HepG2 (cell line): ENCODE data around the gene AMBRA1. TPM values are rescaled to one million over a fixed set of nuclear protein-coding genes. Genes with fewer than 3 reads are reported as not detected.

Source experiments
- BRF2 ChIP-seq: sonication (generic); formaldehyde crosslinking; IDR thresholded peaks from 2 replicates; pipeline ENCODE4 v1.8.1; 2022; ENCODE audit warnings: mild to moderate bottlenecking, missing genetic modification reagents
- CEBPZ ChIP-seq: IDR thresholded peaks from 2 replicates; pipeline ENCODE4 v1.6.1; 2012; ENCODE audit warnings: low read length, improper control_type of control experiment
- CREB1 ChIP-seq, 2 experiments: fragments of 450-650 bp in 1 of 2; IDR thresholded peaks; 2 replicates each; pipeline ENCODE4 v1.6.1; 2016 to 2017; ENCODE audit warnings: control low read depth in 1 of 2, mild to moderate bottlenecking in 1 of 2, missing compliant biosample characterization in 1 of 2, missing genetic modification characterization in 1 of 2
- FLYWCH1 ChIP-seq: sonication (generic); formaldehyde crosslinking; IDR thresholded peaks from 2 replicates; pipeline ENCODE4 v1.8.1; 2023; ENCODE audit warnings: mild to moderate bottlenecking, missing genetic modification reagents
- FUBP1 ChIP-seq: sonication (generic); formaldehyde crosslinking; IDR thresholded peaks from 2 replicates; pipeline ENCODE4 v1.5.1; 2020; ENCODE audit warnings: missing genetic modification reagents, mild to moderate bottlenecking, borderline replicate concordance
- GFI1 ChIP-seq: sonication (generic); formaldehyde crosslinking; IDR thresholded peaks from 2 replicates; pipeline ENCODE4 v1.5.0; 2020; ENCODE audit warnings: missing genetic modification reagents, mild to moderate bottlenecking, borderline replicate concordance
- MYC ChIP-seq: sonication (generic); formaldehyde crosslinking; IDR thresholded peaks from 2 replicates; pipeline ENCODE4 v1.9.0; 2021; ENCODE audit warnings: missing genetic modification reagents, borderline replicate concordance
- NFATC3 ChIP-seq: sonication (generic); formaldehyde crosslinking; IDR thresholded peaks from 2 replicates; pipeline ENCODE4 v1.5.1; 2020; ENCODE audit warnings: mild to moderate bottlenecking, missing genetic modification reagents
- PAWR ChIP-seq: sonication (generic); formaldehyde crosslinking; IDR thresholded peaks from 2 replicates; pipeline ENCODE4 v1.4.0; 2020; ENCODE audit warnings: missing genetic modification reagents, mild to moderate bottlenecking, borderline replicate concordance
- TAF15 ChIP-seq: fragments of 200-400 bp; formaldehyde crosslinking; IDR thresholded peaks from one replicate; pipeline ENCODE4 v1.6.1; 2018; ENCODE audit warnings: mild to moderate bottlenecking, low read depth, low read length; ENCODE audit not compliant: poor library complexity, severe bottlenecking
- TP53 ChIP-seq: sonication (generic); formaldehyde crosslinking; conservative IDR thresholded peaks from 2 replicates; pipeline ENCODE4 v1.4.0; 2020; ENCODE audit warnings: missing genetic modification reagents
- ZNF280D ChIP-seq: sonication (generic); formaldehyde crosslinking; IDR thresholded peaks from 2 replicates; pipeline ENCODE4 v1.5.1; 2020; ENCODE audit warnings: mild to moderate bottlenecking, missing genetic modification reagents
- ZNF605 ChIP-seq: sonication (generic); formaldehyde crosslinking; IDR thresholded peaks from 2 replicates; pipeline ENCODE4 v1.8.0; 2022; ENCODE audit warnings: mild to moderate bottlenecking, missing genetic modification reagents
- ZNF740 ChIP-seq: sonication (generic); formaldehyde crosslinking; IDR thresholded peaks from 2 replicates; pipeline ENCODE4 v1.4.0; 2020; ENCODE audit warnings: missing genetic modification reagents
- ZNF776 ChIP-seq: sonication (generic); formaldehyde crosslinking; IDR thresholded peaks from 2 replicates; pipeline ENCODE4 v1.4.0; 2020; ENCODE audit warnings: mild to moderate bottlenecking, missing genetic modification reagents
- ZNF83 ChIP-seq: sonication (generic); formaldehyde crosslinking; IDR thresholded peaks from 2 replicates; pipeline ENCODE4 v1.4.0; 2020; ENCODE audit warnings: missing genetic modification reagents, mild to moderate bottlenecking, borderline replicate concordance
- ZSCAN20 ChIP-seq: sonication (generic); formaldehyde crosslinking; IDR thresholded peaks from 2 replicates; pipeline ENCODE4 v1.4.0; 2020; ENCODE audit warnings: missing genetic modification reagents, mild to moderate bottlenecking, borderline replicate concordance
- polyA plus RNA-seq, 8 experiments: library from polyadenylated mRNA; depleted of rRNA in 3 of 8; stranded (reverse) in 7 of 8; unstranded in 1 of 8; fragments of >200 nt; fragmentation: Illumina TruSeq in 4 of 8; extraction: Trizol in 4 of 8; gene quantifications; 2 replicates each; pipeline versions ENCODE4 v1.2.1 to v1.2.3, GENCODE V29; 2011 to 2016; ENCODE audit warnings: low read depth in 4 of 8, missing spikeins in 1 of 8, mixed read lengths in 1 of 8; ENCODE audit not compliant: insufficient read depth in 1 of 8
- total RNA-seq, 5 experiments: library from RNA; depleted of rRNA; stranded (reverse); fragments of >200 nt; fragmentation: Illumina TruSeq; extraction: Trizol; gene quantifications; 2 replicates each; pipeline ENCODE4 v1.2.3, GENCODE V29; 2016; ENCODE audit warnings: low read depth in 1 of 5

AMBRA1 gene
- total and polyA plus RNA-seq, 2 of the 13 experiments (the other 11 are each of a cell fraction or from before 2014, with no cell fraction given): 15.7 to 26.0 TPM

GRCh38 chr11:46554213-46555147 is 39.3 kb downstream of the AMBRA1 start (continued):
- no peak for TF ChIP-seq NFATC3 (CRISPR knock-in tag)
- peak; percentile 93 for TF ChIP-seq GFI1 (CRISPR knock-in tag)
- TF ChIP-seq FLYWCH1 (CRISPR knock-in tag): no peak
- 0 out of 2 replicates have a peak, but pooled peaks have one; percentile 25 for TF ChIP-seq ZNF280D (CRISPR knock-in tag)
- no peak for TF ChIP-seq BRF2 (CRISPR knock-in tag)
- TF ChIP-seq CEBPZ: no peak
- TF ChIP-seq ZNF83 (CRISPR knock-in tag): no peak
- no peak for TF ChIP-seq ZNF776
- TF ChIP-seq ZSCAN20 (CRISPR knock-in tag): no peak
- TF ChIP-seq FUBP1: no peak
- no peak for TF ChIP-seq PAWR (CRISPR knock-in tag)
- TF ChIP-seq ZNF605 (CRISPR knock-in tag): no peak
- TF ChIP-seq TAF15: no peak
- TF ChIP-seq TP53 (CRISPR knock-in tag): no peak
- TF ChIP-seq MYC: no peak
- TF ChIP-seq CREB1 (IDR thresholded peaks at IDR 0.05): peak; percentile 71
- peak; percentile 83 for TF ChIP-seq CREB1 (CRISPR knock-in tag; IDR thresholded peaks at IDR 0.05)
- no peak for TF ChIP-seq ZNF740 (CRISPR knock-in tag)
